ENCODE results near the gene GLIPR2.

Gene GLIPR2

DNA sequence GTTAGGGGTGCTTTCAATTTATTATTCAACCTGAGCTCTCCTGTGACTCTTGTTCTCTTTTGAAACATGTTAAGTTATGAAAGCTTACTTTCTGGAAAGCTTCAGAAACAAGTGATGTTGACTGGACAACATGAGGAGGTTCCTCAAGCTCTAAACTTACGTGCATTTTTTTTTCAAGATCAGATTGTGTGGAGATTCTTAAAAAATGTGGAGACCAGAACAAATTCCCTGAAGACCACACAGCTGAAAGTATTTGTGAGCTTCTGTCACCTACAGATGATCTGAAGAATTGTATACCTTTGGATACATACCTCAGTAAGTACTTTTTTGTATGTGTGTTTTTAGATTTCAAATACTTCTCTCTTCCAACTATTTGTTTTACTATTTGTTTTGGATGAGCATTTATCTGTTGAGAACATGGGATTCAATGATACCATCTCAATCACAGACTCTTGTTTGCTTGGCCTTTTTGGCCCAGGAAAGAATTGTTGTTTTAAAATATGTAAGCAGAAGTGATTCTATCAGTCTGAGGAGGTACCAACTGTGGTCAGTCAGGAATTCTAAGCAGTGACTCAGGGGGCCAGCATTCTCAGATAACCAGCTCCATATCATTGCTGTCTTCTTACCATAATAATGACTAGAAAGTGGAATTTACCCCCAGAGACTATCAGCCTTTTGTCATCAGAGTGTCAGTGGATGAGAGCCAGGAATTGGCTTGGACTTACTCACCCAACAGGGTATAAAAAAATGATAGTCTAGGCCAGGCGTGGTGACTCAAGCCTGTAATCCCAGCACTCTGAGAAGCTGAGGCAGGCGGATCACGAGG lies 34.4 kb upstream of the GLIPR2 start:
- no peaks in the 10 kb centered on the region for H3K27me3 ChIP-seq (ENCODE audit: control insufficient read depth in 1 of 2, insufficient read depth in 2 of 2, low read length in 2 of 2)
- no peak overlapping the region for H3K27ac ChIP-seq (ENCODE audit: low read depth, low read length)
- H3K4me3 ChIP-seq (ENCODE audit: low read depth in 1 of 2, low read length in 2 of 2): no peak overlapping the region
- no peaks in the 10 kb centered on the region for H3K4me1 ChIP-seq (ENCODE audit: control insufficient read depth in 1 of 2, insufficient read depth in 2 of 2, low read length in 2 of 2)
- no peaks in the 10 kb centered on the region for H3K9me3 ChIP-seq (ENCODE audit: control insufficient read depth in 1 of 2, low read length in 2 of 2)
- H3K36me3 ChIP-seq (ENCODE audit: control insufficient read depth in 1 of 2, insufficient read depth in 2 of 2, low read length in 2 of 2): no peaks in the 10 kb centered on the region
- H3K9ac ChIP-seq (ENCODE audit: low read depth in 1 of 2, low read length in 2 of 2): no peak overlapping the region

DNA sequence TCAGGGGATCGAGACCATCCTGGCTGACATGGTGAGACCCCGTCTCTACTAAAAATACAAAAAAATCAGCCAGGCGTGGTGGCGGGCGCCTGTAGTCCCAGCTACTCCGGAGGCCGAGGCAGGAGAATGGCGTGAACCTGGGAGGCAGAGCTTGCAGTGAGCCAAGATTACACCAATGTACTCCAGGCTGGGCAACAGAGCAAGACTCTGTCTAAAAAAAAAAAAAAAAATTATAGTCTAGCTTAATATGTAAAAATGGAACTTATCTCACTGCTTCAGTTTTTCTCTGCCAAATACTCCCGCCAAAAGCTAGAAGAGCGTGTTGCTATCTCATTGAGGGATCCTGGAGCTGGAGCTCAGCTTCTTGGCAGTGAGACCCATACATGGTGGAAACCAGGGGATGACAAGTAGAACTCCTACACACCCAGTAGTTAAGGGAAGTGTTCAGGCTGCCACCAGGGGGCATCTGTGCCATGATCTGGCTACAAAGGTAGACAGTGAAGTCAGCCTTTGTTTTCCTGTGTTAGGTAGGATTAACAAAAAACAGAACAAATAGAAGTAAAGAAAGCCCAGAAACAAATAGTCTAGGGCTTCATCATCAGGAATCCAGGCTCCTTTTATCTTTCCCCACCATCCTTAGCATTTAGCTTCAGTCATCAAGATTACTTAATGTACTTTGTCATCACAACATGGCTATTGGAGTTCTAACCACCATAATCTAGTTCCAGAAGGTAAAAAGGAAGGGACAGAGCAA lies 33.6 kb upstream of the GLIPR2 start:
- Histone ChIP-seq H3K9me3 (ENCODE audit: control insufficient read depth in 1 of 2, low read length in 2 of 2) (no peaks in the 10 kb centered on the region), H3K27me3 (ENCODE audit: control insufficient read depth in 1 of 2, insufficient read depth in 2 of 2, low read length in 2 of 2) (no peaks in the 10 kb centered on the region), H3K4me1 (ENCODE audit: control insufficient read depth in 1 of 2, insufficient read depth in 2 of 2, low read length in 2 of 2) (no peaks in the 10 kb centered on the region), H3K27ac (ENCODE audit: low read depth, low read length) (no peak overlapping the region), H3K36me3 (ENCODE audit: control insufficient read depth in 1 of 2, insufficient read depth in 2 of 2, low read length in 2 of 2) (no peaks in the 10 kb centered on the region), H3K4me3 (ENCODE audit: low read depth in 1 of 2, low read length in 2 of 2) (no peak overlapping the region), H3K9ac (ENCODE audit: low read depth in 1 of 2, low read length in 2 of 2) (no peak overlapping the region)

DNA sequence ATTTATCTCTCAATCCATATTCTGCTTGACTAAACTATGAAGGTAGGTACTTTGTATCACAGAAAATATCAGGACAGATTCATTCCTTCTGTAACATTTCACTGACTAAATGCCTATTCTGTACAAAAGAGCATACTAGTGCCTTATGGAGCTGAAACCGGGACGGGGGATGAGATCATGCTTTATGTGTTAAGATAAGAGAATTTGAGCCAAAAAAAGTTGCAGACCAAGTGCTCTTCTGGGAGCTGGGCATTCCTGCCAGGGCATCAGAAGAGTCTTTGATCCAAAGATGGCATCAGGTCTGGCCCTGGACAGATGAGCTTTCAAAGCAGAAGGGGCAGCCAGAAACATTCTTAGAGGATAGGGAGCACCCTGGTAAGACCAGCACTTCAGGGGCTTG lies 27.5 kb upstream of the GLIPR2 start:
- H3K9ac ChIP-seq (ENCODE audit: low read depth in 1 of 2, low read length in 2 of 2): no peak overlapping the region
- no peaks in the 10 kb centered on the region for H3K27me3 ChIP-seq (ENCODE audit: control insufficient read depth in 1 of 2, insufficient read depth in 2 of 2, low read length in 2 of 2)
- no peak overlapping the region for H3K27ac ChIP-seq (ENCODE audit: low read depth, low read length)
- no peaks in the 10 kb centered on the region for H3K4me1 ChIP-seq (ENCODE audit: control insufficient read depth in 1 of 2, insufficient read depth in 2 of 2, low read length in 2 of 2)
- H3K36me3 ChIP-seq (ENCODE audit: control insufficient read depth in 1 of 2, insufficient read depth in 2 of 2, low read length in 2 of 2): no peaks in the 10 kb centered on the region
- no peaks in the 10 kb centered on the region for H3K9me3 ChIP-seq (ENCODE audit: control insufficient read depth in 1 of 2, low read length in 2 of 2)
- no peak overlapping the region for H3K4me3 ChIP-seq (ENCODE audit: low read depth in 1 of 2, low read length in 2 of 2)

DNA sequence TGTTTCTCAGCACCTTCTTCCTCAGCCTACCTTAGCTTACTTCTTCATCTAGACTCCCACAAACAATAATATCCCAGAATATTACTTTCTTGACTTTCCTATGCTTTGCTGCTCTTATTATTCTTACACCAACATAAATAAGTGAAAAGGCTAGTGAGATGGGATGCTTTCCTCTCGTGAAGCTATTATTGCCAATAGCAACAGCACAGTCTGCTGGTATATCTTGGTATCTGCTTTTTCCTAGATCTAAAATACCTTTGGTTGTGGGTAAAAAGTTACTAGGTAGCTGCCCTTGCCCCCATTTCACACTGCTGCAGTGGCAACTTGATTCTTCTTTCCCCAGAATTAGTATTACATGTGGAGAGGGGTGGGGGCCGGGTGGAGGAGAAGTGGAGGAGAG lies 26.1 kb upstream of the GLIPR2 start:
- Histone ChIP-seq H3K4me3 (ENCODE audit: low read depth in 1 of 2, low read length in 2 of 2) (no peak overlapping the region), H3K36me3 (ENCODE audit: control insufficient read depth in 1 of 2, insufficient read depth in 2 of 2, low read length in 2 of 2) (no peaks in the 10 kb centered on the region), H3K9ac (ENCODE audit: low read depth in 1 of 2, low read length in 2 of 2) (no peak overlapping the region), H3K9me3 (ENCODE audit: control insufficient read depth in 1 of 2, low read length in 2 of 2) (no peaks in the 10 kb centered on the region), H3K27me3 (ENCODE audit: control insufficient read depth in 1 of 2, insufficient read depth in 2 of 2, low read length in 2 of 2) (no peaks in the 10 kb centered on the region), H3K27ac (ENCODE audit: low read depth, low read length) (no peak overlapping the region), H3K4me1 (ENCODE audit: control insufficient read depth in 1 of 2, insufficient read depth in 2 of 2, low read length in 2 of 2) (no peaks in the 10 kb centered on the region)

- no peaks in the 10 kb centered on the region for H3K4me1 ChIP-seq (ENCODE audit: control insufficient read depth in 1 of 2, insufficient read depth in 2 of 2, low read length in 2 of 2)
- no peak overlapping the region for H3K9ac ChIP-seq (ENCODE audit: low read depth in 1 of 2, low read length in 2 of 2)
- H3K27ac ChIP-seq (ENCODE audit: low read depth, low read length): no peak overlapping the region
- no peaks in the 10 kb centered on the region for H3K27me3 ChIP-seq (ENCODE audit: control insufficient read depth in 1 of 2, insufficient read depth in 2 of 2, low read length in 2 of 2)
- no peak overlapping the region for H3K4me3 ChIP-seq (ENCODE audit: low read depth in 1 of 2, low read length in 2 of 2)
- no peaks in the 10 kb centered on the region for H3K9me3 ChIP-seq (ENCODE audit: control insufficient read depth in 1 of 2, low read length in 2 of 2)
- no peaks in the 10 kb centered on the region for H3K36me3 ChIP-seq (ENCODE audit: control insufficient read depth in 1 of 2, insufficient read depth in 2 of 2, low read length in 2 of 2)
These were observed 24.0 kb upstream of the GLIPR2 start for GRCh38 chr9:36112516-36112915.

GRCh38 chr9:36113999-36114398 lies 22.5 kb upstream of the GLIPR2 start:
- Histone ChIP-seq H3K36me3 (ENCODE audit: control insufficient read depth in 1 of 2, insufficient read depth in 2 of 2, low read length in 2 of 2) (no peaks in the 10 kb centered on the region), H3K27ac (ENCODE audit: low read depth, low read length) (no peak overlapping the region), H3K4me3 (ENCODE audit: low read depth in 1 of 2, low read length in 2 of 2) (no peak overlapping the region), H3K27me3 (ENCODE audit: control insufficient read depth in 1 of 2, insufficient read depth in 2 of 2, low read length in 2 of 2) (no peaks in the 10 kb centered on the region), H3K9me3 (ENCODE audit: control insufficient read depth in 1 of 2, low read length in 2 of 2) (no peaks in the 10 kb centered on the region), H3K4me1 (ENCODE audit: control insufficient read depth in 1 of 2, insufficient read depth in 2 of 2, low read length in 2 of 2) (no peaks in the 10 kb centered on the region), H3K9ac (ENCODE audit: low read depth in 1 of 2, low read length in 2 of 2) (no peak overlapping the region)

GRCh38 chr9:36116593-36116992 lies 19.9 kb upstream of the GLIPR2 start:
- Histone ChIP-seq H3K27ac (ENCODE audit: low read depth, low read length) (no peak overlapping the region), H3K9me3 (ENCODE audit: control insufficient read depth in 1 of 2, low read length in 2 of 2) (no peaks in the 10 kb centered on the region), H3K27me3 (ENCODE audit: control insufficient read depth in 1 of 2, insufficient read depth in 2 of 2, low read length in 2 of 2) (no peaks in the 10 kb centered on the region), H3K36me3 (ENCODE audit: control insufficient read depth in 1 of 2, insufficient read depth in 2 of 2, low read length in 2 of 2) (peaks cover 0 to 2% of the 10 kb centered on the region in 2 donors), H3K4me3 (ENCODE audit: low read depth in 1 of 2, low read length in 2 of 2) (no peak overlapping the region), H3K9ac (ENCODE audit: low read depth in 1 of 2, low read length in 2 of 2) (no peak overlapping the region), H3K4me1 (ENCODE audit: control insufficient read depth in 1 of 2, insufficient read depth in 2 of 2, low read length in 2 of 2) (no peaks in the 10 kb centered on the region)

- H3K27me3 ChIP-seq (ENCODE audit: control insufficient read depth in 1 of 2, insufficient read depth in 2 of 2, low read length in 2 of 2): no peaks in the 10 kb centered on the region
- H3K27ac ChIP-seq (ENCODE audit: low read depth, low read length): no peak overlapping the region
- peaks cover 0 to 8% of the 10 kb centered on the region in 2 donors for H3K36me3 ChIP-seq (ENCODE audit: control insufficient read depth in 1 of 2, insufficient read depth in 2 of 2, low read length in 2 of 2)
These were observed 18.3 kb upstream of the GLIPR2 start for GRCh38 chr9:36118201-36118600.

GRCh38 chr9:36118706-36119105 lies 17.8 kb upstream of the GLIPR2 start:
- Histone ChIP-seq H3K27me3 (ENCODE audit: control insufficient read depth in 1 of 2, insufficient read depth in 2 of 2, low read length in 2 of 2) (no peaks in the 10 kb centered on the region), H3K9me3 (ENCODE audit: control insufficient read depth in 1 of 2, low read length in 2 of 2) (no peaks in the 10 kb centered on the region), H3K9ac (ENCODE audit: low read depth in 1 of 2, low read length in 2 of 2) (no peak overlapping the region), H3K36me3 (ENCODE audit: control insufficient read depth in 1 of 2, insufficient read depth in 2 of 2, low read length in 2 of 2) (peaks cover 0 to 8% of the 10 kb centered on the region in 2 donors), H3K4me3 (ENCODE audit: low read depth in 1 of 2, low read length in 2 of 2) (no peak overlapping the region), H3K4me1 (ENCODE audit: control insufficient read depth in 1 of 2, insufficient read depth in 2 of 2, low read length in 2 of 2) (no peaks in the 10 kb centered on the region), H3K27ac (ENCODE audit: low read depth, low read length) (no peak overlapping the region)

More at GRCh38 chr9:36118201-36118600, 18.3 kb upstream of the GLIPR2 start:
- Histone ChIP-seq H3K9ac (ENCODE audit: low read depth in 1 of 2, low read length in 2 of 2) (no peak overlapping the region), H3K4me3 (ENCODE audit: low read depth in 1 of 2, low read length in 2 of 2) (no peak overlapping the region), H3K4me1 (ENCODE audit: control insufficient read depth in 1 of 2, insufficient read depth in 2 of 2, low read length in 2 of 2) (no peaks in the 10 kb centered on the region), H3K9me3 (ENCODE audit: control insufficient read depth in 1 of 2, low read length in 2 of 2) (no peaks in the 10 kb centered on the region)

DNA sequence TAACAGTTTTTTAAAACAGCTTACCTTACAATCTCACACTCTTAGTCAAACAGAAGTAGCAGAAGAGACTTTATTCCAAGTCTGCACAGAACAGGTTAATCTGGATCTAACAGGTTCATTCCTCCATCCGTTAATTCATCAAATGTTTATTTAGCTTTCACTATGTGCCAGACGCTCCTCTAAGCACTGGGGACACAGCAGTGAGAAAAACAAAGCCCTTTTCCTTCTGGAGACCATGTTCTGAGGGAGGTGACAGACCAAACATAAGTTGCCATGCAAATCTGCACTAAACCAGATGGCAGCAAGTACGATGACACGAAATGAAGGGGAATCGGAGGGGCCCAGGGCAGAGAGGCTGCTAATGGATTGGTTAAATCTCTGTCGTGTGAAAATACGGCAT lies 17.1 kb upstream of the GLIPR2 start:
- Histone ChIP-seq H3K4me1 (ENCODE audit: control insufficient read depth in 1 of 2, insufficient read depth in 2 of 2, low read length in 2 of 2) (no peaks in the 10 kb centered on the region), H3K9ac (ENCODE audit: low read depth in 1 of 2, low read length in 2 of 2) (no peak overlapping the region), H3K4me3 (ENCODE audit: low read depth in 1 of 2, low read length in 2 of 2) (no peak overlapping the region), H3K27me3 (ENCODE audit: control insufficient read depth in 1 of 2, insufficient read depth in 2 of 2, low read length in 2 of 2) (no peaks in the 10 kb centered on the region), H3K9me3 (ENCODE audit: control insufficient read depth in 1 of 2, low read length in 2 of 2) (no peaks in the 10 kb centered on the region), H3K27ac (ENCODE audit: low read depth, low read length) (no peak overlapping the region), H3K36me3 (ENCODE audit: control insufficient read depth in 1 of 2, insufficient read depth in 2 of 2, low read length in 2 of 2) (peaks cover 0 to 8% of the 10 kb centered on the region in 2 donors)

Data from duodenal mucosa (tissue), 2 donors.